Stimulated activated CD8-positive, alpha-beta memory T cell treated with anti-CD3 and anti-CD28 coated beads, Interleukin-12 subunit alpha, Interleukin-12 subunit beta, amount 100 ng/mL, for 24 hours (primary cell): ENCODE data around the gene TMEM123.

Experiments
- DNase-seq: peaks from one replicate; pipeline ENCODE4 v3.0.0-alpha.2; 2020; ENCODE audit errors: extremely low read depth

Gene TMEM123, protein sequence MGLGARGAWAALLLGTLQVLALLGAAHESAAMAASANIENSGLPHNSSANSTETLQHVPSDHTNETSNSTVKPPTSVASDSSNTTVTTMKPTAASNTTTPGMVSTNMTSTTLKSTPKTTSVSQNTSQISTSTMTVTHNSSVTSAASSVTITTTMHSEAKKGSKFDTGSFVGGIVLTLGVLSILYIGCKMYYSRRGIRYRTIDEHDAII

DNA sequence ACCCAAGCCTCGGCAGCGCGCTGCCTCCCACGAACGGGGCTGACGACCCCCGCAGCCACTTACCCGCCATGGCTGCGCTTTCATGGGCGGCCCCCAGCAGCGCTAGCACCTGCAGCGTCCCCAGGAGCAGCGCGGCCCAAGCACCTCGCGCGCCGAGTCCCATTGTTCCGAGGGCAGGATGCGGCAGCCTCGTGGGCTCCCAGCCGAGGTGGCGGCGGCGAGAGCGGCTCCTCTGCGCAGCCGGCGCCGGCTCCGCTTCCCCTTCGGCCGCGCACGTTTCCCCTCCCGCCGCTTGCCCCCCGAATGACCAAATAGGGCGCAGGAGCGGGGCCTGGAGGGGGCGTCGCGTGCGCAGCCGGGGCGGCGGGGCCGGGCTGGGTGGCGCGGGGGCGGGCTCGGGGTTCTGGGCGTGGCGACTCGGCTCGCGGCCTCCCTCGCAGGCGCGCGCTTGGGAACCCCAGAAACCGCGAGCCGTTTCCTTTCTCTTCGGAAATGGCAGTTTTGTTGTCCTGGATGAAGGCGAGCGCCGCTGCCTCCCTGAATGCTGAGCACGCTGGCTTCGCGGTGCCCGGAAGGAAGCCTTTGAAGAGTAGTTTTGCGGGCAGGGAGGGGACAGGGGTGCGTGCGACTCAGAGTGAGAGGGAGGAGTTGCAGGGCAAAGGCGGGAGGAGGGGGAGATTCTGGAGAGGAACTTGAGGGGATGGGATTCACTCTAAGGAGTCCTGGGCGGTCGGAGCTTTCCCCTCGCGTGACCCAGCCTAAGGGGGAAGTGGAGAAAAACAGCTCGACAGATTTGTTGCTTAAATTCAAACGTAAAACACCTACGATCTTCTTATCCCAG is at the start of gene TMEM123:
TMEM123 (minus strand) TSS at position 305 of the 841 bp plus-strand sequence; CDS start at position 163, 142 bp downstream.
- peak; percentile 77 for DNase-seq

GRCh38 chr11:102500829-102501228 is 48.3 kb upstream of the TMEM123 start:
- DNase-seq, result no peak

DNA sequence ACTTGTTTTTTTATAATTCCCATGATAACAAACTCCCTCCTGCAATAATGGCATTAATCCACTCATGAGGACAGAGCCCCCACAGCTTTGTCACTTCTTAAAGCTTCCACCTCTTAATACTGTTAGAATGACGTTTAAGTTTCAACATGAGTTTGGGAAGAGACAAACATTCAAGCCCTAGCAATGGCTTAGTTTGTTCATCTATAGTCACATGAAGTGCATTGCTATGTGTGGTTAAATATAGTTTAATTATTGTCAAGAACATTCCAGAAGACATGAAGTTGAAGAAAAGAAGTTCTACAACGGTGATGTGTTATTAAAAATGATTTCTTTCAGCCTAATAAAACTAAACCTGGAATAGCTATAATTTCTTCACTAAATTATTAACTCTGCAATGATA is 47.4 kb upstream of the TMEM123 start:
- no peak for DNase-seq

GRCh38 chr11:102499151-102499550 is 46.6 kb upstream of the TMEM123 start:
- no peak for DNase-seq

- no peak for DNase-seq
These were observed 44.5 kb upstream of the TMEM123 start for GRCh38 chr11:102497061-102497460.

DNA sequence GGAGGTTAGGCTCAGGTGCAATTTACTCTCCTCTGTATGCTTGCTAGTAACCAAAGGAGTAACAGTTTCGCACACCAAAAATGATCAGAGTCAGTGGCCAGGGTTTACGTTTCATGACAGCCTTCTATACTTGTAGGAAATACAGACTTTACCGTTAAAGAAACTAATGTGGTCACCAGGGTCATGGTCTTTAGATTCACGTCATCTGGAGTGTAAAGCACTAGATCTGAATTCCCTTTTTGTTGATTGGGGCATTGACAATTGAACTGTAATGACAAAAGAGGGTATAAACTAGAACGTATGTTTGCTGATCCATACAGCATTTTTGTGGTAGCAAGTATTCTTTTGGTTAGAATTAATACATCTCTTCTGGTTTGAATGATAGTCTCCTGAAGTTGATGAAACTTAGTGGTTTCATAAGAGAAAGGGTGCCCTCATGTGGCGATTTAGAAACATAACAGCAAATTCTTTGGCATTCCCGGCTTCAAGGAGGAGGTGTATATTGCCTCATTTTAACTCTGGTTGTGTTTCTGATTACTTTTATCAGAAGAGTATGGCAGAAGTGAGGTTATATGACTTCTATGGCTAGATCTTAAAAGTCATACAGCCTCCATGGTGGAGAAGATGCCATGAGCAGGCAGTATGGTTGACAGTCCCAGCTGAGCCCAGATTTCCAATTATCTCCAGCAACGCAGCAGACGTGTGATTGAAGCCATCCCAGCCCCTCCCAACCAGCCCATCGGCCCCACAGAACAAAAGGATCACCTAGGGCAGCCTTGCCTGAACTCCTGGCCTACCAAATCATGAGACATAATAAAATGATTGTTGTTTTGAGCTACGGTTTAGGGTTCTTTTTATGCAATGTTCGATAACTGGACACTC is 42.8 kb upstream of the TMEM123 start:
- DNase-seq, result peak; percentile 3

GRCh38 chr11:102494216-102494615 is 41.7 kb upstream of the TMEM123 start:
- no peak for DNase-seq

DNA sequence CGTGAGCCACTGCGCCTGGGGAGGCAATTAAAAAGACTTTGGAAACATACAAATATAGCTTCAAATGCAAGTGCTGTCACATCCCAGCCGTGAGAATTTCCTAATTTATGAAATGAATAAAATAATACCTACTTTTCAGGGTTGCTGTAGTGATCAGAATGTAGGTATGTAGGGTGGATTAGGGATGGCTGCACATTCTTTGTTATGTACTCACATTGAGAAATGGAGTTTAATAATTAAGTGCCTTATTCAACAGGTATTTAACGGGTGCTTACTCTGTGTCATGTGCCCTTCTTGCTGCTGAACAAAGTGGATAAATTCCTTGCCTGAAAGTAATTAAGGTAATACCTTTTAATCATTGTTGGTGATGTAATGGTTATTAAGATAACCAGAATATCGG is 41.0 kb upstream of the TMEM123 start:
- no peak for DNase-seq

DNA sequence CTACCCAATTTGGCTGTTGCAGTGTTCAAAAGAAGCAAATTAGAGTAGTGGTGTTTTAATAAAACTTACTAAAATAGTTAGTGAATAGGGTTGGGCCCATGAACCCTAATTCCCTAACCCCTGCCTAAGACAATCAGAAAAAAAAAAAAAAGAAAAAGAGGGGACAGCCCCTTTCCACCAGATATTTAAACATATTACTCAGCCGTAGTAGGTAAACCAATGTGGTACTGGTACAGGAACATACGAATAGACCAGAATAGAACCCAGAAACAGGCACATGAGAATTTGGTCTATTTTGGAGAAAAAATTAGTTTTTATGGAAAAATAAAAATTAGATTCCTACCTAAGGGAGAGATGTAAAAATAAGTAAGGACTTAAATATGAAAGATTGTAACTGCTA is 39.4 kb upstream of the TMEM123 start:
- no peak for DNase-seq

DNA sequence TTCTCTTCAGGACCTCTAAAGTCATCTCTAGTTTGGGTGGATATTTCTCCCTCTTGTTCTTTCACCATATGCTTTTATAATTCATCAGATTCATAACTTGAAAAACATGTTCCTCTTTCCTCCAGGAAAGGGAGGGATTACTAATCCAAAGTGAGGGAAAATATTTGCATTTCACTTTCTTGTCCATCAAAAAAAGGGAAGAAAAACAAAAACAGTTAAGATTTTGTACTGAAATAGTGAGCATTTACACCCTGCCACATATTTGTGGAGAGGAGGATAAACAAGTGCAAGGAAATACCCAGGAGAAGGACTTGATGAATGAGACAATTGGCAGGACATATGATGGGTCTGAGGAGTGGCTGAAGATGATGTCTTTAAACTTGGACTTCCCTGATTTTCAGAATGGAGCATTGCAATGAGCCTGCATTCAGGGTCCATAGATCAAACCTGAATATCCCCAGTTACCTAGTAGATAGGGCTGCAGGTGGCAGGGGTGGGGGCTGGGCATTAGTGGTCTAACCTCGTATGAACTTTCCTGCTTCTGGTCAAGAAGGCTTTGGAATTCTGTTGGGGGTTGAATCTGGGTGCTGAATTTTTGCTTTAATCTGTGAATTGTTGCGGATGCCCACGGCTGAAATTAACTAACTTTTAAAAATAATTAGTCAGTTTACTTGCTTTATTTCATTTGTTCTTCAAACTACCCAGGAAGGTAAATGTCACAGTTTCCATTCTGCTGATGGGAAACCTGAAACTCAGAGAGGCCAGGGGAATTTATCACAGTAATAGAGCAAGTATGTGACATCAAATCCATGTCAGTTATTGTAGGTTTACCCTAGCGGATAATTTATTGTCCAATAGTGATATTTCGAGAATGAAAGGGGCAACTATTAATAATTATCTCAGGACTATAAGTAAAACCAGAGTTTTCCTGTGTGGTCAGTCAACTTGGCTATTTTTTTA is 36.9 kb upstream of the TMEM123 start:
- no peak for DNase-seq

DNA sequence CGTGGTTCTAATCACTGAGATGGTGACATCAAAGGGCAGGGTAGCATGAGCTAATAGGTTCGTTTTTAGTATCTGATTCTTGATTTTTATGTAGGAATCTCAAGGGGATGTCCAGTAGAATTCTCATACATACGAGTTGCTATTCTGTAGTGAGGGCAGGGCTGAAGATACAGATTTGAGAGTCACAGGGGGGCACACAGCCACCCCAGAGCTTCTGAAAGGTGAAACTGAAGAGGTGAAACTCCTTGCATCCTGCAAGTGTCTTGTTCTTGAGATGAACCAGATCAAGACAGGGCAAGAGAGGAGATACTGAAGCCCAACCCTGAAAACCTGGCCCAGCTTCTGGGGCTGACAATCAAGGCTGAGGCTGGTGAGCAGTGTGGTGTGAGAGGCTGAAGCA is 35.6 kb upstream of the TMEM123 start:
- DNase-seq, result no peak

DNA sequence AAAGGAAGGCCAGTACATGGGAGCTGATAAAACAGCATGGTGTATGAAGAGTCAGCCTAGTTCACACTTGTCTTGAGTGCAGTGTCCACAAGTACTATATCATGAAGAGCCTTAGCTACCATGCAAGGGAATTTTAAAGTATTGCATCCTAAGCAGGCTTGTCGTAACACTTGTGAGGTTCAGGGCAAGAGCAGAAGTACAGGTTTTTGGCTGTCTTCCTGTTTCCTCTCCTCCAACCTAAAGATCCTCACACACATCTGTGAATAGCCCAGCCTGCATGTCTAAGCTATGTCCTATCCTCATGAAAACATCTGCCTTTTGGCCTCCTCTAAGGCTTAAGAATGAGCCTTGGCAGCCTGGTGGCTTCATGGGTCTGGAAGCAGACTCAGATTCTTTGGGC is 34.6 kb upstream of the TMEM123 start:
- no peak for DNase-seq

- no peak for DNase-seq
These were observed 34.0 kb upstream of the TMEM123 start for GRCh38 chr11:102486584-102486983.

GRCh38 chr11:102485095-102485722 is 32.6 kb upstream of the TMEM123 start:
- DNase-seq, result no peak

GRCh38 chr11:102482433-102482832 is 29.9 kb upstream of the TMEM123 start:
- DNase-seq, result no peak

DNA sequence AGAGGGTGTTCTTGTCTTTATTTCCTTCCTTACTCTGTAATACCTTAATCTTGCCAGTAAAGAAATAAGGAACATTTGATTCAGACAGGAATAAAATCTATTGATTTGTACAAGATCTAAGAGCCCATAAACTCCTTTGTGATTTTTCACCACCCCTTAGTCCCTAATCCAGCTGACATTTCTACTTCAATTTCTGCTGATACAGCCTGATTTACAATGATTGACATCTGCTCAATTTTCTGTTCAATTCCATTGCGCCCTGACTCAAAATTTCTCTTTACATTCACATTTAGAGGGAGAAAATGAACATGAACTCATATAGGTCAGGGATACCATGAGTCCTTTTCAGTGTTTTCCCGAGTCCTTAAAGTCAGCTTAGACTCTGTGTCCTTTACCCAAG is 27.2 kb upstream of the TMEM123 start:
- DNase-seq, result no peak

- DNase-seq, result no peak
These were observed 26.2 kb upstream of the TMEM123 start for GRCh38 chr11:102478673-102479299.

GRCh38 chr11:102476812-102477211 is 24.2 kb upstream of the TMEM123 start:
- no peak for DNase-seq

- no peak for DNase-seq
These were observed 23.5 kb upstream of the TMEM123 start for GRCh38 chr11:102476069-102476468.

- no peak for DNase-seq
These were observed 21.0 kb upstream of the TMEM123 start for GRCh38 chr11:102473543-102473942.
